GM12892 (cell line): Measurements from ENCODE around the gene SH2D7.

ENCODE experiments used
- POLR2A ChIP-seq: IDR thresholded peaks from 2 replicates; pipeline ENCODE4 v1.6.1; 2011; ENCODE audit warnings: low read depth, low read length, control low read depth
- POLR2AphosphoS5 ChIP-seq: IDR thresholded peaks from 2 replicates; pipeline ENCODE4 v1.6.1; 2011; ENCODE audit warnings: low read depth, low read length, control low read depth

DNA sequence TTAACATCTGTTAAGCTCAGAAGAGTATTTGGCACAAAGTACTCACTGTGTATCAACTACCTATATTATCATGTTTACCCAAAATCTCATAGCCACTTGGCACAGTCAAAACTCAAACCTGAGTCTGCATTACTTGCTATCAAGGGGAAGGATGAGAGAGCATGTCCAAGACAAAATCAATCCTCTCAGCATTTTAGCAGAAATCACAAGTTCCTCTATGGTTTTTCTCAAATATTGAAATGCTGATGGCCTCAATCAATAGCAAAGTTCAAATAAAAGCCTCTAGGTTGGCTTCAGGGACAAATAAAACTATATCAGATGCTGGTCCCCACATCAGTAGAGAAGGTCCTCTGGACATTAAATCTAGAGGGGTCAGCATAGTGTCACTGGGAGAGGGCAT is 29.1 kb upstream of the SH2D7 start:
- TF ChIP-seq POLR2AphosphoS5 (no peak), POLR2A (no peak)
